ENCODE measurements around the gene METTL6. TPM values are rescaled to one million over a fixed set of nuclear protein-coding genes. Genes with fewer than 3 reads are reported as not detected.

The METTL6 gene
- 30.1 and 36.4 TPM in 2 replicates for total RNA-seq

GRCh38 chr3:15427182-15427880 is at the start of gene METTL6, which contains the start of gene EAF1:
METTL6 (minus strand) TSS chr3:15427544; CDS start chr3:15426511, 1,033 bp downstream.
EAF1 (plus strand) TSS chr3:15427598; CDS start chr3:15427780, 182 bp downstream.

Other genes starting within 250 kb of the METTL6 start
- gene CAPN7, start 221.3 kb downstream of the METTL6 start, total RNA-seq = 31.0 and 43.5 TPM in 2 replicates
- gene SH3BP5, start 95.0 kb downstream of the METTL6 start, total RNA-seq = 16.8 and 30.4 TPM in 2 replicates
- gene EAF1, start 54 bp upstream of the METTL6 start, total RNA-seq = 22.0 and 24.0 TPM in 2 replicates
- gene COLQ, start 94.2 kb upstream of the METTL6 start, total RNA-seq = 0.66 and 0.75 TPM in 2 replicates
- 16.9 and 21.7 TPM in 2 replicates for gene HACL1, start 174.0 kb upstream of the METTL6 start, total RNA-seq
- gene BTD, start 174.2 kb upstream of the METTL6 start, total RNA-seq = 13.1 and 22.5 TPM in 2 replicates

Measured in uterine smooth muscle cell (primary cell).